Right atrium auricular region (tissue), 2 donors: ENCODE data around the gene SPRYD3. TPM values are rescaled to one million over a fixed set of nuclear protein-coding genes. Genes with fewer than 3 reads are reported as not detected.
A peak's percentile ranks its signal among the peaks of the same experiment; 100 is the strongest.

ENCODE experiments used
- DNase-seq: peaks from one replicate; pipeline ENCODE4 v3.0.0-alpha.2; 2019; ENCODE audit warnings: low spot score
- H3K27ac ChIP-seq, 2 donors: fragments of 200-600 bp; sonication (generic); 1 replicate in 1 of 2; 2 replicates in 1 of 2; pipeline ENCODE4 v1.5.1; 2016 to 2019
- H3K27me3 ChIP-seq, 2 donors: fragments of 200-600 bp; sonication (generic); one replicate each; pipeline versions ENCODE4 v1.5.1 to v1.6.0; 2017 to 2019
- H3K36me3 ChIP-seq: fragments of 200-600 bp; sonication (generic); one replicate; pipeline ENCODE4 v1.5.1; 2016
- H3K4me1 ChIP-seq, 2 donors: fragments of 200-600 bp; sonication (generic); one replicate each; pipeline versions ENCODE4 v1.5.1 to v1.6.0; 2017 to 2019
- H3K4me3 ChIP-seq, 2 donors: fragments of 200-600 bp; sonication (generic); 1 replicate in 1 of 2; 2 replicates in 1 of 2; pipeline ENCODE4 v1.5.1; 2017 to 2019; ENCODE audit warnings: mild to moderate bottlenecking in 1 of 2, moderate library complexity in 1 of 2
- H3K9me3 ChIP-seq, 2 donors: fragments of 200-600 bp; sonication (generic); one replicate each; pipeline ENCODE4 v1.5.1; 2019
- CTCF ChIP-seq, 2 donors: fragments of 200-600 bp; sonication (generic); IDR thresholded peaks; one replicate each; pipeline ENCODE4 v1.5.1; 2019; ENCODE audit warnings: antibody characterized with exemption in 2 of 2
- total RNA-seq, 2 donors: library from RNA; depleted of rRNA; stranded (reverse); fragments of >200 nt; gene quantifications; one replicate each; pipeline ENCODE4 v1.1.0, GENCODE V29; 2016

Gene SPRYD3
- total RNA-seq, 2 donors from 2014 or later = 33.5 to 64.5 TPM

GRCh38 chr12:53050426-53051057 is 28.6 kb downstream of the SPRYD3 start:
- H3K27ac ChIP-seq = peak overlapping the region; percentile 99 to 100
- H3K36me3 ChIP-seq = peaks cover 11% of the 10 kb centered on the region
- peaks cover 1 to 90% of the 10 kb centered on the region in 2 donors for H3K4me1 ChIP-seq
- no peak for TF ChIP-seq CTCF (IDR thresholded peaks at IDR 0.05)
- H3K27me3 ChIP-seq = no peaks in the 10 kb centered on the region
- H3K9me3 ChIP-seq = no peaks in the 10 kb centered on the region
- DNase-seq = no peak
- H3K4me3 ChIP-seq = peak overlapping the region; percentile 74 to 78

DNA sequence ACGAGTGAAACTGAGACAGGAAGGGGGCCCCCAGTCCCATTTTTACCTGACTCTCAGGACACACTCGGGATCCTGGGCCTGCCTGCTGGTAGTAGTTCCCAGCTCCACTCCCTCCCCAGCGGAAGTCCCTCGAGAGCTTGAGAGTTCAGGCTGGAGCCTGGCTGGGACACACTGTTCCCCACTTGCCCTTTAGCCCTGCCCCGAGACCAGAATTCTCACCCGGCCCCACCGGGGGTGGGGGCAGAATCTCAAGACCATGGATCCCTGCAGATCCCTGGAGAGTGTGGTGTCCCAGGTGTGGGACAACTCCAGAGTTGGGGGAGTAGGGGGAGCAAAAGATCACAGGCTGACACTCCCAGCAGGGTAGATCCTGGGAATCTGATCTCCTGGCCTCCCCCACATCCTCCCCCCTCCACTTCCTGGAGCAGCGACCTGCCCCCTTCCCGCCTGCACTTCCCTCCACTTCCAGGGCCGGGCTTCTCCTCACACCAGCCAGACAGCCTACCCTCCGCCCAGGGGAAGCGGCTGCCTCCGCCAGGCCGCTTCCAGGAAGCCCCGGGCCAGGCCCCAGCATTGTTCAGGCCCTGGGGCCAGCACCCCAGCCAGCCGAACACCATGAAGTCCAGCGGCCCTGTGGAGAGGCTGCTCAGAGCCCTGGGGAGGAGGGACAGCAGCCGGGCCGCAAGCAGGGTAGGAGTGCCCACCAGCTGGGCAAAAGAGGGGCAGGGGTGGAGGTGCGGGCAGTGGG is 29.4 kb downstream of the SPRYD3 start, which contains the start of gene TNS2:
Gene TNS2, plus strand, starts transcription at position 495 of the 748 bp plus-strand sequence. Its CDS starts 121 bp downstream, at position 616.
- H3K4me3 ChIP-seq = peak within 1 kb of the TSS; percentile 74 to 78
- TF ChIP-seq CTCF (IDR thresholded peaks at IDR 0.05) = no peak
- H3K27me3 ChIP-seq = no peaks in the 10 kb centered on the region
- H3K9me3 ChIP-seq = no peaks in the 10 kb centered on the region
- peaks cover 3 to 90% of the 10 kb centered on the region in 2 donors for H3K4me1 ChIP-seq
- H3K27ac ChIP-seq = peak within 1 kb of the TSS; percentile 99 to 100
- H3K36me3 ChIP-seq = peaks cover 4% of the 10 kb centered on the region
- DNase-seq = peak; percentile 95

GRCh38 chr12:53048780-53049401 is 30.3 kb downstream of the SPRYD3 start:
- Histone ChIP-seq H3K4me3 (peak overlapping the region; percentile 74 to 78), H3K4me1 (peaks cover 3 to 90% of the 10 kb centered on the region in 2 donors), H3K9me3 (no peaks in the 10 kb centered on the region), H3K36me3 (peaks cover 4% of the 10 kb centered on the region), H3K27ac (peak overlapping the region; percentile 99 to 100), H3K27me3 (no peaks in the 10 kb centered on the region)
- no peak for TF ChIP-seq CTCF (IDR thresholded peaks at IDR 0.05)
- DNase-seq = no peak

DNA sequence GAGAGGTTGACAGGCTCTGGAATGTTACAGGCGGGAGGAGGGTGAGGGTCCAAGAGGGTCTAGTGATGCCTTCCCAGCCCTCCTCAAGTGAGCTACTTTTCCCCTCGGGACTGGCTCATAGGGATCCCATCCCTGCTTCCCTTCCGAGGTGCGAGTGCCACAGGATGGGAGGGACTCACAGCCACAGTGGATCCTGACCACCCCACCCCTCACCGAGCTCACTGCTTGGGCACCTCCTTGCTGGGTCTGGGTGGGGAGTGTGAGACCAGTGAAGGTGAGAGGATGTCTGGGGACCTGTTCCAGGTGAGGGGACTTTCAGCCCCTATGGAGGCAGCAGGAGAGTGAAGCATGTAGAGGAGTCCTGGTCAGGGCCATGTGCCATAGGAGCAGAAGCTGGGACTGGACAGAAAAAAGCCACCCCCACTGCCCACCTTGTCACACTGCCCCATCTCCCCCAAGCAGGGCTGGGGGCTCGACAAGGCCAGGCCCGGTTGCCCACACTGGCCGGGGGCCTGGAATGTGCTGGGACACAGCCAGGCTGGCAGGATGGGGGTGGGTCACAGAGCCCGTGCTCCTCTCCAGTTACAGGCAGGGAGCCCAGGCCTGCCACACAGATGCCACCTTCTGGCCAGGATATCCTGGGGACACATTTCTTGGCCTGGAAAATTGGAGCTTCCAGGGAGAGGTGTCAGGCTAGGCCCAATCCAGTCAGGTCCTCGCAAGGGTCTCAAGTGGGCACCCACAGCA is 31.0 kb downstream of the SPRYD3 start:
- Histone ChIP-seq H3K4me3 (peak overlapping the region; percentile 74 to 78), H3K36me3 (peaks cover 4% of the 10 kb centered on the region), H3K9me3 (no peaks in the 10 kb centered on the region), H3K4me1 (peaks cover 3 to 90% of the 10 kb centered on the region in 2 donors), H3K27ac (peak overlapping the region; percentile 99 to 100), H3K27me3 (no peaks in the 10 kb centered on the region)
- DNase-seq = no peak
- no peak for TF ChIP-seq CTCF (IDR thresholded peaks at IDR 0.05)

GRCh38 chr12:53047221-53048032 is 31.8 kb downstream of the SPRYD3 start:
- Histone ChIP-seq H3K27me3 (no peaks in the 10 kb centered on the region), H3K4me1 (peaks cover 3 to 82% of the 10 kb centered on the region in 2 donors)
- TF ChIP-seq CTCF (IDR thresholded peaks at IDR 0.05) = no peak

More at GRCh38 chr12:53047221-53048032, 31.8 kb downstream of the SPRYD3 start:
- no peak for DNase-seq
- H3K36me3 ChIP-seq = peaks cover 4% of the 10 kb centered on the region
- peak overlapping the region; percentile 74 to 78 for H3K4me3 ChIP-seq
- H3K9me3 ChIP-seq = no peaks in the 10 kb centered on the region
- H3K27ac ChIP-seq = peak overlapping the region; percentile 100
